Neuronal stem cell (in vitro differentiated cells): ENCODE results near the gene OSGEP.

Source experiments
- DNase-seq: peaks from one replicate; pipeline ENCODE4 v3.0.0-alpha.2; 2013; ENCODE audit warnings: low spot score
- H2AFZ ChIP-seq: one replicate; pipeline ENCODE4 v1.6.1; 2013; ENCODE audit warnings: mild to moderate bottlenecking, low read length, inconsistent platforms
- H2AK5ac ChIP-seq: 2 replicates; pipeline ENCODE4 v1.6.1; 2013; ENCODE audit warnings: low read depth, mild to moderate bottlenecking, inconsistent platforms, low read length, moderate library complexity, mixed read lengths
- H2BK120ac ChIP-seq: 2 replicates; pipeline ENCODE4 v1.6.1; 2013; ENCODE audit warnings: low read depth, mild to moderate bottlenecking, inconsistent platforms, low read length, moderate library complexity, mixed read lengths
- H2BK12ac ChIP-seq: one replicate; pipeline ENCODE4 v1.6.1; 2013; ENCODE audit warnings: low read length, inconsistent platforms
- H2BK15ac ChIP-seq: 2 replicates; pipeline ENCODE4 v1.6.1; 2013; ENCODE audit warnings: mild to moderate bottlenecking, low read length, inconsistent platforms, mixed read lengths
- H2BK5ac ChIP-seq: one replicate; pipeline ENCODE4 v1.6.1; 2013; ENCODE audit warnings: inconsistent platforms, mild to moderate bottlenecking, low read length, moderate library complexity
- H3K14ac ChIP-seq: one replicate; pipeline ENCODE4 v1.6.1; 2013; ENCODE audit warnings: low read length, inconsistent platforms
- H3K18ac ChIP-seq: 2 replicates; pipeline ENCODE4 v1.6.1; 2013; ENCODE audit warnings: low read length, inconsistent platforms
- H3K23ac ChIP-seq: 2 replicates; pipeline ENCODE4 v1.6.1; 2013; ENCODE audit warnings: low read depth, mild to moderate bottlenecking, mixed read lengths, low read length, inconsistent platforms; ENCODE audit not compliant: poor library complexity
- H3K27ac ChIP-seq: replicated peaks from 3 replicates; pipeline ENCODE4 v1.5.1; 2013; ENCODE audit warnings: low read length, inconsistent platforms
- H3K27me3 ChIP-seq, 3 experiments: 2 replicates each; pipeline ENCODE4 v1.6.1; 2013; ENCODE audit warnings: low read length in 3 of 3, mild to moderate bottlenecking in 2 of 3, inconsistent platforms in 1 of 3, low read depth in 1 of 3, mixed read lengths in 1 of 3, moderate library complexity in 1 of 3; ENCODE audit not compliant: control insufficient read depth in 3 of 3, insufficient read depth in 3 of 3
- H3K36me3 ChIP-seq, 2 donors: replicated peaks in 1 of 2; 2 replicates each; pipeline ENCODE4 v1.6.1; 2013; ENCODE audit warnings: low read length in 2 of 2; ENCODE audit not compliant: control insufficient read depth in 2 of 2, insufficient read depth in 2 of 2
- H3K4ac ChIP-seq: 2 replicates; pipeline ENCODE4 v1.6.1; 2013; ENCODE audit warnings: inconsistent platforms, mild to moderate bottlenecking, low read length, moderate library complexity
- H3K4me1 ChIP-seq, 2 donors: 1 replicate in 1 of 2; 2 replicates in 1 of 2; pipeline ENCODE4 v1.6.1; 2013; ENCODE audit warnings: low read length in 2 of 2, low read depth in 1 of 2; ENCODE audit not compliant: control insufficient read depth in 2 of 2, insufficient read depth in 1 of 2
- H3K4me2 ChIP-seq: one replicate; pipeline ENCODE4 v1.6.1; 2013; ENCODE audit warnings: mild to moderate bottlenecking, low read length, inconsistent platforms; ENCODE audit not compliant: insufficient read depth, poor library complexity, severe bottlenecking
- H3K4me3 ChIP-seq, 2 donors: 2 replicates each; pipeline ENCODE4 v1.5.1; 2013; ENCODE audit warnings: low read length in 2 of 2, mild to moderate bottlenecking in 2 of 2, inconsistent platforms in 1 of 2, moderate library complexity in 1 of 2
- H3K79me1 ChIP-seq: one replicate; pipeline ENCODE4 v1.6.1; 2013; ENCODE audit warnings: low read depth, mild to moderate bottlenecking, inconsistent platforms, low read length, moderate library complexity
- H3K9ac ChIP-seq: one replicate; pipeline ENCODE4 v1.6.1; 2013; ENCODE audit warnings: mild to moderate bottlenecking, low read depth, low read length, inconsistent platforms; ENCODE audit not compliant: poor library complexity
- H3K9me3 ChIP-seq, 2 donors: replicated peaks in 1 of 2; 2 replicates each; pipeline versions ENCODE3 to v1.6.1; 2013; ENCODE audit warnings: low read length in 2 of 2, mild to moderate bottlenecking in 2 of 2, inconsistent platforms in 1 of 2, low read depth in 1 of 2, mixed read lengths in 1 of 2, moderate library complexity in 1 of 2; ENCODE audit not compliant: control insufficient read depth in 2 of 2, insufficient read depth in 1 of 2
- H4K8ac ChIP-seq: one replicate; pipeline ENCODE4 v1.6.1; 2013; ENCODE audit warnings: low read depth, mild to moderate bottlenecking, inconsistent platforms, low read length, moderate library complexity
- H4K91ac ChIP-seq: one replicate; pipeline ENCODE4 v1.6.1; 2013; ENCODE audit warnings: low read length, low read depth, mild to moderate bottlenecking, inconsistent platforms; ENCODE audit not compliant: poor library complexity
- WGBS, 2 donors: extraction: QIAGEN DNeasy Blood & Tissue Kit; methylation state at CpG; one replicate each; pipeline ENCODE4 v1.1.7; 2013; ENCODE audit warnings: missing lambda C conversion rate in 2 of 2, mixed read lengths in 1 of 2; ENCODE audit not compliant: insufficient read length in 2 of 2, insufficient replicate concordance in 1 of 2; ENCODE audit errors: extremely low coverage in 2 of 2; 5-methylcytosine and 5-hydroxymethylcytosine counted together

OSGEP gene

GRCh38 chr14:20418501-20418909, 36.1 kb downstream of the OSGEP start:
- Histone ChIP-seq H3K79me1 (no peaks in the 10 kb centered on the region), H3K9me3 (no peaks in the 10 kb centered on the region), H3K14ac (no peak overlapping the region), H3K27ac (no peak overlapping the region), H4K8ac (no peak overlapping the region), H2BK12ac (no peak overlapping the region), H3K18ac (no peak overlapping the region), H2AFZ (no peak overlapping the region), H2BK5ac (no peak overlapping the region), H2BK15ac (no peak overlapping the region), H3K4me3 (no peak overlapping the region), H3K23ac (no peak overlapping the region), H3K36me3 (no peaks in the 10 kb centered on the region), H3K4me1 (peaks cover 2 to 4% of the 10 kb centered on the region in 2 donors), H3K9ac (no peak overlapping the region), H2AK5ac (no peak overlapping the region), H3K4me2 (no peak overlapping the region), H4K91ac (no peak overlapping the region), H2BK120ac (no peak overlapping the region), H3K4ac (no peak overlapping the region), H3K27me3 (peaks cover 0 to 4% (median 0%) of the 10 kb centered on the region in 3 experiments)
- DNase-seq: no peak
- no CpG with 5 or more reads among the region's 2 CpGs for WGBS, 2 donors

GRCh38 chr14:20417250-20418186, 37.1 kb downstream of the OSGEP start:
- Histone ChIP-seq H3K9me3 (no peaks in the 10 kb centered on the region), H3K4me1 (peaks cover 2 to 4% of the 10 kb centered on the region in 2 donors), H3K27me3 (peaks cover 0 to 4% (median 0%) of the 10 kb centered on the region in 3 experiments), H3K4me3 (no peak overlapping the region), H3K18ac (no peak overlapping the region), H2BK5ac (no peak overlapping the region), H3K36me3 (no peaks in the 10 kb centered on the region), H3K14ac (no peak overlapping the region), H3K79me1 (no peaks in the 10 kb centered on the region), H3K23ac (no peak overlapping the region), H3K9ac (no peak overlapping the region), H2AFZ (no peak overlapping the region), H2BK12ac (no peak overlapping the region), H2BK120ac (no peak overlapping the region), H3K4ac (no peak overlapping the region), H3K27ac (no peak overlapping the region), H4K91ac (no peak overlapping the region), H2BK15ac (no peak overlapping the region), H2AK5ac (no peak overlapping the region), H3K4me2 (no peak overlapping the region), H4K8ac (no peak overlapping the region)
- WGBS, 2 donors: no CpG with 5 or more reads among the region's 7 CpGs
- DNase-seq: no peak

- no peak overlapping the region for H3K14ac ChIP-seq
- no CpG with 5 or more reads among the region's 2 CpGs for WGBS, 2 donors
- H3K18ac ChIP-seq: no peak overlapping the region
- H2AFZ ChIP-seq: peak overlapping the region; percentile 68
- no peak overlapping the region for H4K91ac ChIP-seq
- no peak overlapping the region for H4K8ac ChIP-seq
- no peaks in the 10 kb centered on the region for H3K9me3 ChIP-seq
- H3K4me2 ChIP-seq: no peak overlapping the region
- H3K79me1 ChIP-seq: no peaks in the 10 kb centered on the region
- H3K27ac ChIP-seq: no peak overlapping the region
- no peak overlapping the region for H2BK5ac ChIP-seq
- peaks cover 0 to 4% (median 0%) of the 10 kb centered on the region in 3 experiments for H3K27me3 ChIP-seq
- no peak overlapping the region for H2BK120ac ChIP-seq
- peaks cover 2% of the 10 kb centered on the region in 2 donors for H3K4me1 ChIP-seq
- no peak overlapping the region for H3K4ac ChIP-seq
- DNase-seq: no peak
- no peak overlapping the region for H3K4me3 ChIP-seq
- H2BK12ac ChIP-seq: no peak overlapping the region
- no peaks in the 10 kb centered on the region for H3K36me3 ChIP-seq
- no peak overlapping the region for H2BK15ac ChIP-seq
- no peak overlapping the region for H3K23ac ChIP-seq
- H2AK5ac ChIP-seq: no peak overlapping the region
- no peak overlapping the region for H3K9ac ChIP-seq
These were observed 38.4 kb downstream of the OSGEP start for GRCh38 chr14:20416223-20416622.

- Histone ChIP-seq H3K4me2 (no peak overlapping the region), H3K9me3 (no peaks in the 10 kb centered on the region)
These were observed 38.8 kb downstream of the OSGEP start for GRCh38 chr14:20415782-20416206.

More at GRCh38 chr14:20415782-20416206, 38.8 kb downstream of the OSGEP start:
- H3K27me3 ChIP-seq: peaks cover 0 to 4% (median 0%) of the 10 kb centered on the region in 3 experiments
- H3K4me3 ChIP-seq: no peak overlapping the region
- H3K27ac ChIP-seq: no peak overlapping the region
- no peak overlapping the region for H3K14ac ChIP-seq
- no peaks in the 10 kb centered on the region for H3K36me3 ChIP-seq
- H4K8ac ChIP-seq: no peak overlapping the region
- no peak overlapping the region for H3K18ac ChIP-seq
- no peaks in the 10 kb centered on the region for H3K79me1 ChIP-seq
- peak overlapping the region; percentile 68 for H2AFZ ChIP-seq
- no peak overlapping the region for H3K9ac ChIP-seq
- H3K23ac ChIP-seq: no peak overlapping the region
- no peak overlapping the region for H2BK12ac ChIP-seq
- no peak overlapping the region for H2BK15ac ChIP-seq
- H3K4me1 ChIP-seq: peaks cover 0 to 2% of the 10 kb centered on the region in 2 donors
- H2BK5ac ChIP-seq: no peak overlapping the region
- H4K91ac ChIP-seq: no peak overlapping the region
- H2BK120ac ChIP-seq: no peak overlapping the region
- DNase-seq: no peak
- H2AK5ac ChIP-seq: no peak overlapping the region
- H3K4ac ChIP-seq: no peak overlapping the region
- no CpG with 5 or more reads among the region's 3 CpGs for whole genome bisulfite sequencing, 2 donors
